ENCODE data around the gene STARD5. TPM values are rescaled to one million over a fixed set of nuclear protein-coding genes. Genes with fewer than 3 reads are reported as not detected.

Gene STARD5
- total RNA-seq, 1 donor from 2014 or later = 5.5 TPM

GRCh38 chr15:81288616-81289015 is 35.3 kb downstream of the STARD5 start:
- no peaks in the 10 kb centered on the region for H3K36me3 Mint-ChIP-seq (ENCODE audit: low read depth, unreplicated experiment)
- no peaks in the 10 kb centered on the region for H3K9me3 Mint-ChIP-seq (ENCODE audit: unreplicated experiment)

GRCh38 chr15:81288040-81288439 is 35.9 kb downstream of the STARD5 start:
- Histone ChIP-seq H2AFZ (ENCODE audit: low read depth, low read length) (no peak overlapping the region), H3K36me3 (ENCODE audit: insufficient read depth, low read length) (no peaks in the 10 kb centered on the region), H3K79me2 (ENCODE audit: insufficient read depth, low read length) (no peaks in the 10 kb centered on the region), H3K4me2 (ENCODE audit: low read length) (no peak overlapping the region), H3K27me3 (ENCODE audit: insufficient read depth, low read length) (peaks cover 35% of the 10 kb centered on the region), H3K9ac (ENCODE audit: low read length) (no peak overlapping the region), H3K9me3 (ENCODE audit: insufficient read depth, low read depth, low read length) (no peaks in the 10 kb centered on the region), H3K27ac (ENCODE audit: low read depth, low read length) (no peak overlapping the region), H3K4me3 (ENCODE audit: insufficient read depth, low read depth, low read length) (no peak overlapping the region), H4K20me1 (ENCODE audit: insufficient read depth, low read length) (no peaks in the 10 kb centered on the region), H3K4me1 (ENCODE audit: insufficient read depth, low read length) (no peaks in the 10 kb centered on the region)
- TF ChIP-seq EZH2 (IDR thresholded peaks at IDR 0.05; ENCODE audit: insufficient read depth, low read length) = no peak
- no peak for TF ChIP-seq CTCF (IDR thresholded peaks at IDR 0.05; ENCODE audit: insufficient read depth, low read depth, low read length)
- H3K4me3 Mint-ChIP-seq (ENCODE audit: unreplicated experiment) = no peak overlapping the region
- FAIRE-seq (no peak), DNase-seq (ENCODE audit: low read depth) (no peak)
- H3K4me1 Mint-ChIP-seq (ENCODE audit: low read depth, unreplicated experiment) = no peaks in the 10 kb centered on the region
- no peaks in the 10 kb centered on the region for H3K9me3 Mint-ChIP-seq (ENCODE audit: unreplicated experiment)
- no peak overlapping the region for H3K27ac Mint-ChIP-seq (ENCODE audit: unreplicated experiment)
- no peaks in the 10 kb centered on the region for H3K36me3 Mint-ChIP-seq (ENCODE audit: low read depth, unreplicated experiment)
- H3K27me3 Mint-ChIP-seq (ENCODE audit: low read depth, unreplicated experiment) = peaks cover 21% of the 10 kb centered on the region

More at GRCh38 chr15:81288616-81289015, 35.3 kb downstream of the STARD5 start:
- Mint-ChIP-seq H3K4me1 (ENCODE audit: low read depth, unreplicated experiment) (no peaks in the 10 kb centered on the region), H3K27me3 (ENCODE audit: low read depth, unreplicated experiment) (peaks cover 21% of the 10 kb centered on the region), H3K27ac (ENCODE audit: unreplicated experiment) (no peak overlapping the region), H3K4me3 (ENCODE audit: unreplicated experiment) (no peak overlapping the region)
- Histone ChIP-seq H3K36me3 (ENCODE audit: insufficient read depth, low read length) (no peaks in the 10 kb centered on the region), H3K4me1 (ENCODE audit: insufficient read depth, low read length) (no peaks in the 10 kb centered on the region), H3K27me3 (ENCODE audit: insufficient read depth, low read length) (peaks cover 33% of the 10 kb centered on the region), H3K27ac (ENCODE audit: low read depth, low read length) (no peak overlapping the region), H3K9me3 (ENCODE audit: insufficient read depth, low read depth, low read length) (no peaks in the 10 kb centered on the region), H3K79me2 (ENCODE audit: insufficient read depth, low read length) (no peaks in the 10 kb centered on the region), H2AFZ (ENCODE audit: low read depth, low read length) (no peak overlapping the region), H3K4me2 (ENCODE audit: low read length) (no peak overlapping the region), H4K20me1 (ENCODE audit: insufficient read depth, low read length) (no peaks in the 10 kb centered on the region), H3K9ac (ENCODE audit: low read length) (no peak overlapping the region), H3K4me3 (ENCODE audit: insufficient read depth, low read depth, low read length) (no peak overlapping the region)
- no peak for DNase-seq (ENCODE audit: low read depth)
- TF ChIP-seq EZH2 (IDR thresholded peaks at IDR 0.05; ENCODE audit: insufficient read depth, low read length) = no peak
- no peak for TF ChIP-seq CTCF (IDR thresholded peaks at IDR 0.05; ENCODE audit: insufficient read depth, low read depth, low read length)
- no peak for FAIRE-seq

GRCh38 chr15:81286621-81287121 is 37.3 kb downstream of the STARD5 start:
- no peaks in the 10 kb centered on the region for H4K20me1 ChIP-seq (ENCODE audit: insufficient read depth, low read length)
- no peak overlapping the region for H3K27ac ChIP-seq (ENCODE audit: low read depth, low read length)
- H3K79me2 ChIP-seq (ENCODE audit: insufficient read depth, low read length) = no peaks in the 10 kb centered on the region
- Mint-ChIP-seq H3K9me3 (ENCODE audit: unreplicated experiment) (no peaks in the 10 kb centered on the region), H3K4me3 (ENCODE audit: unreplicated experiment) (no peak overlapping the region), H3K27ac (ENCODE audit: unreplicated experiment) (no peak overlapping the region), H3K36me3 (ENCODE audit: low read depth, unreplicated experiment) (no peaks in the 10 kb centered on the region), H3K27me3 (ENCODE audit: low read depth, unreplicated experiment) (peaks cover 27% of the 10 kb centered on the region), H3K4me1 (ENCODE audit: low read depth, unreplicated experiment) (no peaks in the 10 kb centered on the region)
- FAIRE-seq (no peak), DNase-seq (ENCODE audit: low read depth) (no peak)
- no peaks in the 10 kb centered on the region for H3K36me3 ChIP-seq (ENCODE audit: insufficient read depth, low read length)
- no peaks in the 10 kb centered on the region for H3K4me1 ChIP-seq (ENCODE audit: insufficient read depth, low read length)
- no peak overlapping the region for H2AFZ ChIP-seq (ENCODE audit: low read depth, low read length)
- no peak overlapping the region for H3K4me3 ChIP-seq (ENCODE audit: insufficient read depth, low read depth, low read length)
- H3K9me3 ChIP-seq (ENCODE audit: insufficient read depth, low read depth, low read length) = no peaks in the 10 kb centered on the region
- TF ChIP-seq EZH2 (IDR thresholded peaks at IDR 0.05; ENCODE audit: insufficient read depth, low read length) (no peak), CTCF (IDR thresholded peaks at IDR 0.05; ENCODE audit: insufficient read depth, low read depth, low read length) (no peak)
- no peak overlapping the region for H3K9ac ChIP-seq (ENCODE audit: low read length)
- no peak overlapping the region for H3K4me2 ChIP-seq (ENCODE audit: low read length)
- peaks cover 37% of the 10 kb centered on the region for H3K27me3 ChIP-seq (ENCODE audit: insufficient read depth, low read length)

All from astrocyte (in vitro differentiated cells and primary cell).